ENCODE measurements around the gene DPM3. TPM values are rescaled to one million over a fixed set of nuclear protein-coding genes. Genes with fewer than 3 reads are reported as not detected.
A peak's percentile ranks its signal among the peaks of the same experiment; 100 is the strongest.

The DPM3 gene
- total and polyA plus RNA-seq, 9 of the 15 experiments (the other 6 are each of a cell fraction or from before 2014, with no cell fraction given), result 3.7 to 120 (median 36.4) TPM

DNA sequence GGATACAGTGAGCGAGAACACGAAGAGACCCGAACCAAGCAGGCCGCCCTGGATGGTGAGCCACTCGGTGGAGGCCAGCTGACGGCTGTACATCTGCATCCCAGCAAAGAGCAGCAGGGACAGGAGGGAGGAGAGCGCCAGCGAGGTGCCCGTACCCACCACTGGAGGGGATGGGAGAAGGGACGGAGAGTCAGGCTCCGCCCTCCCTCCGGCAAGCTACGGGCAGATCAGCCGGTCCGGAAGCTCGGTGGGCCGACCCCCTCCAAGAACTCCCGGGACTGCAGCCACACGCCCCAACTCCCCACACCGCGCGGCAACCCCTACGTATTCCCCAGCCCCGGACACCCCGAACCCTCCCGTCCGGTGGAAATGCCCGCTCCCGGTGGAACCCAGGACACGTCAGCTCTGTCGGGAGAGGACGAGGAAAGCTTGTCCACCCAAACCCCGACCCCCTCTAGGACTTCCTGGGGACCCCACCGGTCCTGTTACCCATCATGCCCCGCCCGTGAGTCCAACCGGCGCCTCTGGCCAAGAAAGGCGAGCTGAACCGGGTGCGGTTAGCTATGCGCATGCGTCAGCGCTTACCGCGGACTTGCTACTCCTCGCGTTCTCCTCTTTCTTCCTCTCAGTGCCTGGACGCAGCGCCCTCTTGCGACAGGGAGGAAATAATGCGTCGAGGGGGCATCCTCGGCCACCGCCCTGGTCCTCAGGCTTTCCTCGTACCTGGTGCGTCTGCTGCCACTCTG, 32.6 kb upstream of the DPM3 start, which contains the start of gene KRTCAP2 (continued):
- no peak for TF ChIP-seq ZNF695 (CRISPR knock-in tag; IDR thresholded peaks at IDR 0.05)
- TF ChIP-seq NR3C1 (CRISPR knock-in tag; IDR thresholded peaks at IDR 0.05), result no peak
- no peak for TF ChIP-seq MCM2 (IDR thresholded peaks at IDR 0.05; ENCODE audit: low read depth)
- TF ChIP-seq, protein P1, sequence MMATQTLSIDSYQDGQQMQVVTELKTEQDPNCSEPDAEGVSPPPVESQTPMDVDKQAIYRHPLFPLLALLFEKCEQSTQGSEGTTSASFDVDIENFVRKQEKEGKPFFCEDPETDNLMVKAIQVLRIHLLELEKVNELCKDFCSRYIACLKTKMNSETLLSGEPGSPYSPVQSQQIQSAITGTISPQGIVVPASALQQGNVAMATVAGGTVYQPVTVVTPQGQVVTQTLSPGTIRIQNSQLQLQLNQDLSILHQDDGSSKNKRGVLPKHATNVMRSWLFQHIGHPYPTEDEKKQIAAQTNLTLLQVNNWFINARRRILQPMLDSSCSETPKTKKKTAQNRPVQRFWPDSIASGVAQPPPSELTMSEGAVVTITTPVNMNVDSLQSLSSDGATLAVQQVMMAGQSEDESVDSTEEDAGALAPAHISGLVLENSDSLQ (IDR thresholded peaks at IDR 0.05), result no peak
- TF ChIP-seq ZKSCAN3 (CRISPR knock-in tag; IDR thresholded peaks at IDR 0.05), result no peak
- no peak for TF ChIP-seq TRIM28 (IDR thresholded peaks at IDR 0.05)
- TF ChIP-seq DMBX1 (CRISPR knock-in tag; IDR thresholded peaks at IDR 0.05; ENCODE audit: borderline replicate concordance), result no peak
- TF ChIP-seq SMARCC2 (IDR thresholded peaks at IDR 0.05; ENCODE audit: low read depth), result no peak
- no peak for TF ChIP-seq ARID3B (CRISPR knock-in tag; IDR thresholded peaks at IDR 0.05; ENCODE audit: borderline replicate concordance)
- no peak for TF ChIP-seq HDAC3 (IDR thresholded peaks at IDR 0.05; ENCODE audit: borderline replicate concordance, partially characterized antibody)
- TF ChIP-seq ZKSCAN1 (IDR thresholded peaks at IDR 0.05; ENCODE audit: low read depth, low read length), result peak; percentile 51; the same call in 1 of the 2 replicates
- TF ChIP-seq, protein P2, sequence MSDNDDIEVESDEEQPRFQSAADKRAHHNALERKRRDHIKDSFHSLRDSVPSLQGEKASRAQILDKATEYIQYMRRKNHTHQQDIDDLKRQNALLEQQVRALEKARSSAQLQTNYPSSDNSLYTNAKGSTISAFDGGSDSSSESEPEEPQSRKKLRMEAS (CRISPR knock-in tag; IDR thresholded peaks at IDR 0.05), result peak; percentile 65
- TF ChIP-seq RBM22 (IDR thresholded peaks at IDR 0.05; ENCODE audit: low read depth, low read length, poor library complexity, severe bottlenecking), result no peak
- TF ChIP-seq TGIF2 (CRISPR knock-in tag; IDR thresholded peaks at IDR 0.05), result no peak
- TF ChIP-seq ZSCAN32 (CRISPR knock-in tag; IDR thresholded peaks at IDR 0.05), result no peak
- TF ChIP-seq ETV5 (CRISPR knock-in tag; IDR thresholded peaks at IDR 0.05; ENCODE audit: low read depth), result peak; percentile 69; the same call in 1 of the 2 replicates
- TF ChIP-seq TARDBP (IDR thresholded peaks at IDR 0.05), result no peak; the same call in 1 of the 2 replicates
- no peak for TF ChIP-seq TAL1 (IDR thresholded peaks at IDR 0.05)
- TF ChIP-seq ZFP36 (IDR thresholded peaks at IDR 0.05; ENCODE audit: low read depth, low read length, partially characterized antibody), result peak; percentile 31
- TF ChIP-seq FOXK1 (CRISPR knock-in tag; IDR thresholded peaks at IDR 0.05; ENCODE audit: borderline replicate concordance), result no peak
- TF ChIP-seq DPF2 (IDR thresholded peaks at IDR 0.05), result peak; percentile 32; the same call in 1 of the 2 replicates
- TF ChIP-seq CBFB (CRISPR knock-in tag; IDR thresholded peaks at IDR 0.05), result peak; percentile 43; the same call in 1 of the 2 replicates
- TF ChIP-seq BRD9 (IDR thresholded peaks at IDR 0.05; ENCODE audit: low read depth, partially characterized antibody), result no peak
- no peak for TF ChIP-seq ZSCAN29 (IDR thresholded peaks at IDR 0.05)
- TF ChIP-seq, protein P3, sequence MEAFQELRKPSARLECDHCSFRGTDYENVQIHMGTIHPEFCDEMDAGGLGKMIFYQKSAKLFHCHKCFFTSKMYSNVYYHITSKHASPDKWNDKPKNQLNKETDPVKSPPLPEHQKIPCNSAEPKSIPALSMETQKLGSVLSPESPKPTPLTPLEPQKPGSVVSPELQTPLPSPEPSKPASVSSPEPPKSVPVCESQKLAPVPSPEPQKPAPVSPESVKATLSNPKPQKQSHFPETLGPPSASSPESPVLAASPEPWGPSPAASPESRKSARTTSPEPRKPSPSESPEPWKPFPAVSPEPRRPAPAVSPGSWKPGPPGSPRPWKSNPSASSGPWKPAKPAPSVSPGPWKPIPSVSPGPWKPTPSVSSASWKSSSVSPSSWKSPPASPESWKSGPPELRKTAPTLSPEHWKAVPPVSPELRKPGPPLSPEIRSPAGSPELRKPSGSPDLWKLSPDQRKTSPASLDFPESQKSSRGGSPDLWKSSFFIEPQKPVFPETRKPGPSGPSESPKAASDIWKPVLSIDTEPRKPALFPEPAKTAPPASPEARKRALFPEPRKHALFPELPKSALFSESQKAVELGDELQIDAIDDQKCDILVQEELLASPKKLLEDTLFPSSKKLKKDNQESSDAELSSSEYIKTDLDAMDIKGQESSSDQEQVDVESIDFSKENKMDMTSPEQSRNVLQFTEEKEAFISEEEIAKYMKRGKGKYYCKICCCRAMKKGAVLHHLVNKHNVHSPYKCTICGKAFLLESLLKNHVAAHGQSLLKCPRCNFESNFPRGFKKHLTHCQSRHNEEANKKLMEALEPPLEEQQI (IDR thresholded peaks at IDR 0.05), result no peak
- peak; percentile 88 for TF ChIP-seq MEIS2 (IDR thresholded peaks at IDR 0.05; ENCODE audit: partially characterized antibody)
- TF ChIP-seq KDM1A (IDR thresholded peaks at IDR 0.05), result no peak

Data from K562 (cell line).